Large intestine (tissue), 3 donors: ENCODE data around the gene RTEL1. TPM values are rescaled to one million over a fixed set of nuclear protein-coding genes. Genes with fewer than 3 reads are reported as not detected.

Experiments
- DNase-seq, 2 donors: peaks; one replicate each; pipeline versions ENCODE4 v3.0.0 to v3.0.0-alpha.2; 2013
- H3K27ac ChIP-seq: one replicate; pipeline ENCODE4 v1.5.1; 2013; ENCODE audit warnings: low read length
- H3K27me3 ChIP-seq: 2 replicates; pipeline ENCODE4 v1.6.1; 2013; ENCODE audit warnings: low read length; ENCODE audit not compliant: control insufficient read depth, insufficient read depth
- H3K36me3 ChIP-seq: 2 replicates; pipeline ENCODE4 v1.6.1; 2013; ENCODE audit warnings: low read length; ENCODE audit not compliant: control insufficient read depth, insufficient read depth
- H3K4me1 ChIP-seq: one replicate; pipeline ENCODE4 v1.6.1; 2013; ENCODE audit warnings: low read length; ENCODE audit not compliant: control insufficient read depth, insufficient read depth
- H3K4me3 ChIP-seq: one replicate; pipeline ENCODE4 v1.5.1; 2013; ENCODE audit warnings: low read length
- H3K9me3 ChIP-seq: one replicate; pipeline ENCODE4 v1.6.1; 2013; ENCODE audit warnings: mild to moderate bottlenecking, low read depth, low read length, moderate library complexity; ENCODE audit not compliant: control insufficient read depth
- WGBS: methylation state at CpG from one replicate; pipeline ENCODE4 v1.1.5; 2013; ENCODE audit warnings: low lambda C conversion rate; ENCODE audit not compliant: insufficient coverage; 5-methylcytosine and 5-hydroxymethylcytosine counted together
- polyA plus RNA-seq: library from polyadenylated mRNA; unstranded; fragments of 120-200 nt; gene quantifications from one replicate; pipeline ENCODE4 v1.2.1, GENCODE V29; 2013

Gene RTEL1
- polyA plus RNA-seq, 1 donor: 12.2 TPM

DNA sequence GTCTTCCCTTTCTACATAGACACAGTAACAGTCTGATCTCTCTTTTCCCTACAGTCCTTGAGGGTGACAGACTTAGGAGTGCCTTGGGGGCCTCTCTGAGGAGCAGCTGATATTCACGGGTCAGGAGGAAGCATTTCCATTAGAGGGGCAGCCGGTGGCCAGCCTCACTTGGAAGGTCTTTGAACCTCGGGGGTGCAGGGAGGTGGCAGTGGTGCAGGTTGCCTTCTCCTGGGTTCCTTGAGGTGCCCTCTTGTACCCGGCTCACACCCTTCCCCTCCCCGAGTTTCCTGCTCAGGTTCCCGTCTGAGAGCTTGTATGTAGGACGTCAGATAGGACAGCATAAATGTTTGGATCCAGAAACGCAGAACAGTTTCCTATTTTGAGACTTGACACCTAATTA is 2.5 kb downstream of the RTEL1 start:
- H3K4me1 ChIP-seq: peaks cover 24% of the 10 kb centered on the region
- H3K9me3 ChIP-seq: no peaks in the 10 kb centered on the region
- WGBS: no CpG with 5 or more reads among the region's 8 CpGs
- no peak for DNase-seq
- peaks cover 39% of the 10 kb centered on the region for H3K36me3 ChIP-seq
- H3K27me3 ChIP-seq: no peaks in the 10 kb centered on the region
- no peak overlapping the region for H3K27ac ChIP-seq
- H3K4me3 ChIP-seq: no peak overlapping the region

- no peak overlapping the region for H3K4me3 ChIP-seq
- peaks cover 24% of the 10 kb centered on the region for H3K4me1 ChIP-seq
- no peak for DNase-seq
- H3K9me3 ChIP-seq: no peaks in the 10 kb centered on the region
- no CpG with 5 or more reads among the region's 22 CpGs for WGBS
- H3K36me3 ChIP-seq: peaks cover 43% of the 10 kb centered on the region
- H3K27ac ChIP-seq: no peak overlapping the region
- H3K27me3 ChIP-seq: no peaks in the 10 kb centered on the region
These were observed 3.0 kb downstream of the RTEL1 start for GRCh38 chr20:63661108-63661507.

DNA sequence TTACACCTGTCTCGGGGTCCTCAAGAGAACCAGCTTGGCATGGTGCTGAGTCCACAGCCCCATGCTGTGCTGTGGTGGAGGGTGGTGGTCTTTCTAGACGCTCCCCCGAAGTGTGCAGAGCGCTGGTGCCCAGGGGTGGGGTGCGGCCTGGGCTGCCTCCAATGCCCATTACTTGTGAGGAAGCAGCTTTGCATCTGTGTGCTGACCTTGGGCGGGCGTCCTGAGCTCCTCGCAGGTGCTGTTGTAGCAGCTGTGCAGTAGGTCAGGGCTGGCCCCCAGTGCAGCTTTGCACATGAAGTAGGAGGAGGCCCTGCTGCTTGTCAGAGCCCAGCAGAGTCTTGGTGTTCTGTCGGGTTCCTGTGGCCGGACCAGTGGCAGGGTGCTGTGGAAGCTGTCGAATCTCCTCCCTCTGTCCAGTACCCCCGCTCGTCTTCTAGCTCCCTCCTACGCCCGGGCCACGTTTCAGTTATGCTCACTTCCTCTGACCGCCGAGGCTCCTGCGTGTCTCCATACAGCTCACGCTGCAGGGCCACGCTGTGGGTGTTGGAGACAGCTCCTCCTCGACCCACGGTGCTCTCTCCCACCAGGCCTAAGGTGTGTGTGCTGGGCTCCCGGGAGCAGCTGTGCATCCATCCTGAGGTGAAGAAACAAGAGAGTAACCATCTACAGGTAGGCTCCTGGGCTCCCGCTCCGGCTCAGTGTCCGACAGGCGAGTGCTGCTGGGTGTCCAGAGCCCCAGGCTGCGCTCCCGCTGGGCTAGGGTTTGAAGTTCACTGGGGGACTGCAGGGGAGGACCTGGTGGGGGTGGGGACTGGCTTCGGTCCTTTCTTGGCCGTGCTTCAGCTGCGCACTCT is 4.1 kb downstream of the RTEL1 start:
- Histone ChIP-seq H3K4me1 (peaks cover 23% of the 10 kb centered on the region), H3K9me3 (no peaks in the 10 kb centered on the region), H3K36me3 (peaks cover 49% of the 10 kb centered on the region), H3K27ac (no peak overlapping the region), H3K4me3 (no peak overlapping the region), H3K27me3 (no peaks in the 10 kb centered on the region)
- no CpG with 5 or more reads among the region's 33 CpGs for WGBS
- DNase-seq: no peak

DNA sequence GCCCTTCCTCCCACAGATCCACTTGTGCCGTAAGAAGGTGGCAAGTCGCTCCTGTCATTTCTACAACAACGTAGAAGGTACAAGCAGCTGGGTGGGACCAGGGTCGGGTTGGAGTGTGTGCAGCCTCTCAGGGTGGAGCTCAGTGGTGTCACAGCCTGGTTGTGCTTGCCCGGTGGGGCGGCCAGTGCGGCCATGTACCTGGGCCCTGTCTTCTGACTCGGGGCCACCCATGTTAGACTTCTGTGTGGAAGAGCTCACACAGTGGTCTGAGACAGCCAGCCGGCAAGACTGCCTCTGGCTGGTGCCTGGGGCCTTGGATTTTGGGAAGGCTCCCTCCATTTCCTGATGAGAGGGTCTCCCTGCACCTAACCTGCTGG is 4.7 kb downstream of the RTEL1 start:
- Histone ChIP-seq H3K27me3 (no peaks in the 10 kb centered on the region), H3K4me3 (no peak overlapping the region), H3K4me1 (peaks cover 16% of the 10 kb centered on the region), H3K27ac (no peak overlapping the region), H3K36me3 (peaks cover 55% of the 10 kb centered on the region), H3K9me3 (no peaks in the 10 kb centered on the region)
- no peak for DNase-seq
- no CpG with 5 or more reads among the region's 9 CpGs for WGBS

GRCh38 chr20:63663332-63664066 is 5.4 kb downstream of the RTEL1 start:
- H3K27me3 ChIP-seq: no peaks in the 10 kb centered on the region
- H3K4me3 ChIP-seq: no peak overlapping the region
- DNase-seq: no peak
- WGBS: no CpG with 5 or more reads among the region's 26 CpGs
- peaks cover 62% of the 10 kb centered on the region for H3K36me3 ChIP-seq
- peaks cover 16% of the 10 kb centered on the region for H3K4me1 ChIP-seq
- no peak overlapping the region for H3K27ac ChIP-seq
- H3K9me3 ChIP-seq: no peaks in the 10 kb centered on the region

DNA sequence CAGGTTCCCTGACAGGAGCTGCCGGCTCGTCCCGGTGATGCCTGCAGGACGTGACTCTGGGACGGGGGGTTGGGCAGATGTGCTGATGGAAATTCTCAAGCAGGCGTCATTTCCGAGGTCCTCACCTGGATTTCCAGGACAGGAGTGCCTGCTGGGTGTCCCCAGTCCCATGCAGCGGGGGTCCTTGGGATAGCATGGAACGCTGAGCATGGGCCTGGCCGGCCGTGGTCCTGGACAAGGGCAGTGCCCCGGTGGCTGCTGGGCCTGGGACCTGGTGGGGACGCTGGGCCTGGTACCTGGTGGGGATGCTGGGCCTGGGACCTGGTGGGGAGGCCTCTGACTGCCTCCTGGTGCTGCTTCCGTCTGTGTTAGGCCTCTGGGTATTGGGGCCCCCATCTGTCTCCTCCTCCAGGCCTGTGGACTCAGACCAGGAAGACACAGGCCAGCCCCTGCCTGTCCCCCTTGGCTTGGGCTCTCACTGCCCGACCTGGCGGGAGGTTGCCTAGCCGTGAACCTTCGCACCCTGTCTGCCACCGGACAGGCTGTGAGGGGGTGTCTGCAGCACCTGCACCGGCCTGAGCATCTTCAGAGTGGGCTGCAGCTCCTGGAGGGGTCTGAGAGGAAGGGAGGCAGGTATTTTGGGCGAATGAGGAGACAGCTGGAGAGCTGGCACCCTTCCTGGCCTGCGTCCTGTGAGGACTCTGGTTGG is 6.2 kb downstream of the RTEL1 start:
- WGBS: 60% methylated on average over 1 of the region's 22 CpGs

DNA sequence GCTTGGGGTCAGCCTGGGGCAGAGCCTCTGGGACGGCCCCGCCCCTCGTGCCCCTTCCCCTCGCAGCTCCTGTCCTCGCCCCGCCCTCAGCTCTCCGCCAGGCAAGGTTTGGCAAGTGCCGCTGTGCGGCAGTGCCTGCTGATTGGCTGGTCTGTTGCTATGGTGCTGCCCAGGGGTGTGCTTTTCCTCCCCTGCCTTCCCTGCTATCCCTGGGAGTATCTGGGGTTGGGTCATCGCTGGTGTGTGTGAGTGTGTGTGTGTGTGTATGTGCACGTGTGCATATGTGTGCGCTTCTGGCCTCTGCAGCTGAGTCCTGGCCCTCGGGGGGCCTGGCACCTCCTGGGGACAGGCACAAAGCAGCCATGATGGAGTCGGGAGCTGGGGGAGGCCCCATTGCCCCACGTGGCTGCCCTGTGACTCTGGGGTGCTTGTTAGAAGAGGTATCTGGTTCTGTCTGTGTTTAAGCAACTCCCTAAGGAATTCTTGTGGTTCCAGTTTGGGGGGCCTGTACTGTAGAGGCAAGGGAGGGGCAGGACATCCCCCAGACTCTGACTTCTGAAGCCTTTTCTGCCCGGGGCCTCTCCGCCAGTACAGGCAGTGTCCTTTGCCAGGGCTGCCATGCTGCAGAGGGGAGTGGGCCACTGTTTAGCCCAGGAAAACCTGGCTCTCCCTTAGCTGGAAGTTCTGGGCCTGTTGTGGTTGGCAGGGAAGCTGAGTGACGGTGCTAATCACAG is 6.9 kb downstream of the RTEL1 start:
- Histone ChIP-seq H3K27ac (no peak overlapping the region), H3K9me3 (no peaks in the 10 kb centered on the region), H3K27me3 (no peaks in the 10 kb centered on the region), H3K4me1 (peaks cover 5% of the 10 kb centered on the region), H3K4me3 (no peak overlapping the region), H3K36me3 (peaks cover 68% of the 10 kb centered on the region)
- no CpG with 5 or more reads among the region's 18 CpGs for WGBS
- DNase-seq: no peak

More for the DNA sequence above, 6.2 kb downstream of the RTEL1 start:
- Histone ChIP-seq H3K27me3 (no peaks in the 10 kb centered on the region), H3K27ac (no peak overlapping the region), H3K36me3 (peaks cover 68% of the 10 kb centered on the region), H3K9me3 (no peaks in the 10 kb centered on the region), H3K4me1 (peaks cover 12% of the 10 kb centered on the region), H3K4me3 (no peak overlapping the region)
- DNase-seq: no peak

DNA sequence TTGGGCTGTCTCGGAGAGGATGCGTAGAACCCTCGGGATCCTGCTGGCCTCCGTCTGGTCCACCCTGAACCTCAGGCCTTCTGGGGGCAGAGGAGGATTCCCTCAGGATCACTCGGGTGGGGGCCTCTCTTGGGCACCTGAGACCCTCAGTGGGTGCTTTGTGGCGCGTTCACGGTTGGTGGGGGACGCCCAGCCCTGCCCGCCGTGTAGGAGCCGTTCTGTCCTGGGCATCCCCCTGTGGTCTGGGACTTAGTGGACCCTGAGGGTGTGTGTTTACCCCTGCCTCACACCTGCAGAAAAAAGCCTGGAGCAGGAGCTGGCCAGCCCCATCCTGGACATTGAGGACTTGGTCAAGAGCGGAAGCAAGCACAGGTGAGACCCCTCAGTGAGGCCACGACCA is 7.6 kb downstream of the RTEL1 start:
- no peak overlapping the region for H3K27ac ChIP-seq
- no peaks in the 10 kb centered on the region for H3K9me3 ChIP-seq
- H3K27me3 ChIP-seq: no peaks in the 10 kb centered on the region
- H3K36me3 ChIP-seq: peaks cover 65% of the 10 kb centered on the region
- DNase-seq: no peak
- WGBS: no CpG with 5 or more reads among the region's 14 CpGs
- H3K4me3 ChIP-seq: no peak overlapping the region
- H3K4me1 ChIP-seq: peaks cover under 1% of the 10 kb centered on the region

DNA sequence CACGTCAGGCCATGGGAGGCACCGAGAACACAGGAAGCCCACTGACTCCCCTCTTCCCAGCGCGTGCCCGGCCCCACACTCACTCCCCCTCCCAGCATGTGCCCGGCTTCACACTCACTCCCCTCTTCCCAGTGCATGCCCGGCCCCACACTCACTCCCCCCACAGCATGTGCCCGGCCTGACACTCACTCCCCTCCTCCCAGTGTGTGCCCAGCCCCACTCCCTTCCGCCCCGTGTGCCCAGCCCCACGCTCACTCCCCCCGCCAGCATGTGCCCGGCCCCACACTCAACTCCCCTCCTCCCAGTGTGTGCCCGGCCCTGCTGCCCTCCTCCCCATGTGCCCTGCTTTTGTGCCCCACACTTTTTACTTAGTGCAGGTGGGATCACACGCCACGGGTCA is 9.7 kb downstream of the RTEL1 start:
- Histone ChIP-seq H3K27me3 (no peaks in the 10 kb centered on the region), H3K4me3 (no peak overlapping the region), H3K36me3 (peaks cover 58% of the 10 kb centered on the region), H3K27ac (no peak overlapping the region), H3K9me3 (no peaks in the 10 kb centered on the region), H3K4me1 (no peaks in the 10 kb centered on the region)
- DNase-seq: no peak
- WGBS: no CpG with 5 or more reads among the region's 16 CpGs

DNA sequence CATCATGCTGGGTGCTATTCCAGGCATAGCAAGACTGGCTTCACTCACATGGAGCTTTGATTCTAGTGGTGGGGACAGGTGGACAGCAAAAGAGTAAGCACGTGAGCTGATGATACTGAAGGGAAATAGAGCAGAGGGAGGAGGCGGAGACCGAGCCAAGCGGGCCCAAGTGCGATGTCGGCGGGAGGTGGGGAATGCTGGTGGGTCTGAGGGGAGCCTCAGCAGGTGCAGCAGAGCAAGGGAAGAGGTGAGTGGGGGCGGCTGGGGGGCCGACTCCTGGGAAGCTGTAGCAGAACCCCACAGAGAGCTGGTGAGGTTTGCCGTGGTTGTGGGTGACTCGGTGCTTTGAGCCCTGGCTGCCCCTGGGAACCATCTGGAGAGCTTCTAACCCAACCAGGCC is 10.2 kb downstream of the RTEL1 start:
- no CpG with 5 or more reads among the region's 11 CpGs for WGBS

More for the DNA sequence above, 10.2 kb downstream of the RTEL1 start:
- H3K27me3 ChIP-seq: no peaks in the 10 kb centered on the region
- no peak overlapping the region for H3K27ac ChIP-seq
- no peak for DNase-seq
- H3K4me3 ChIP-seq: no peak overlapping the region
- no peaks in the 10 kb centered on the region for H3K4me1 ChIP-seq
- no peaks in the 10 kb centered on the region for H3K9me3 ChIP-seq
- peaks cover 53% of the 10 kb centered on the region for H3K36me3 ChIP-seq
